NCI-H510A (cell line): ENCODE measurements around the gene GLB1L2.
"Not testable (repeated sequence)": the region's sequence is repeated elsewhere in the genome, so short reads cannot be mapped to it uniquely, and the experiment has no call there.

Experiments
- DNase-seq: peaks from one replicate; lab custom pipeline; 2025; lab: John Stamatoyannopoulos, UW

The GLB1L2 gene

GRCh38 chr11:134322553-134322952 is 9.2 kb upstream of the GLB1L2 start:
- no peak for DNase-seq

- no peak for DNase-seq
Measured at GRCh38 chr11:134328433-134328832, 3.4 kb upstream of the GLB1L2 start.

GRCh38 chr11:134330611-134331353 is 1.0 kb upstream of the GLB1L2 start:
- DNase-seq: no peak

- DNase-seq: no peak
Measured at GRCh38 chr11:134332189-134332631, 422 bp downstream of the GLB1L2 start.

GRCh38 chr11:134332782-134333181 is 994 bp downstream of the GLB1L2 start:
- no peak for DNase-seq

- no peak for DNase-seq
Measured at GRCh38 chr11:134333312-134333711, 1.5 kb downstream of the GLB1L2 start.

- DNase-seq: no peak
Measured at GRCh38 chr11:134333946-134334345, 2.2 kb downstream of the GLB1L2 start.

- DNase-seq: no peak
Measured at GRCh38 chr11:134334796-134335571, 3.2 kb downstream of the GLB1L2 start.

- DNase-seq: no peak
Measured at GRCh38 chr11:134337051-134337450, 5.3 kb downstream of the GLB1L2 start.

GRCh38 chr11:134338068-134338467 is 6.3 kb downstream of the GLB1L2 start:
- no peak for DNase-seq

GRCh38 chr11:134338654-134339053 is 6.9 kb downstream of the GLB1L2 start:
- no peak for DNase-seq

GRCh38 chr11:134339756-134340155 is 8.0 kb downstream of the GLB1L2 start:
- DNase-seq: no peak

GRCh38 chr11:134340354-134340964 is 8.7 kb downstream of the GLB1L2 start:
- no peak for DNase-seq

- no peak for DNase-seq
Measured at GRCh38 chr11:134341805-134342571, 10.2 kb downstream of the GLB1L2 start.

GRCh38 chr11:134342572-134343340 is 11.0 kb downstream of the GLB1L2 start:
- DNase-seq: no peak

- no peak for DNase-seq
Measured at GRCh38 chr11:134343646-134344045, 11.9 kb downstream of the GLB1L2 start.

- DNase-seq: not testable (repeated sequence)
Measured at GRCh38 chr11:134344497-134345236, 12.9 kb downstream of the GLB1L2 start.

- DNase-seq: no peak
Measured at GRCh38 chr11:134345237-134345550, 13.4 kb downstream of the GLB1L2 start.

- no peak for DNase-seq
Measured at GRCh38 chr11:134346101-134346975, 14.6 kb downstream of the GLB1L2 start.

GRCh38 chr11:134346976-134347350 is 15.2 kb downstream of the GLB1L2 start:
- DNase-seq: no peak
